GM12878 (cell line): Measurements from ENCODE around the gene UFL1. TPM values are rescaled to one million over a fixed set of nuclear protein-coding genes. Genes with fewer than 3 reads are reported as not detected.
A peak's percentile ranks its signal among the peaks of the same experiment; 100 is the strongest.

Experiments
- CHD1 ChIP-seq: IDR thresholded peaks from 2 replicates; pipeline ENCODE4 v1.6.1; 2012; ENCODE audit warnings: low read depth, low read length, improper control_type of control experiment
- CREM ChIP-seq: IDR thresholded peaks from 2 replicates; pipeline ENCODE4 v1.6.1; 2014; ENCODE audit warnings: antibody characterized with exemption, low read depth
- DPF2 ChIP-seq: fragments of 450-650 bp; IDR thresholded peaks from 2 replicates; pipeline ENCODE4 v1.6.1; 2017; ENCODE audit warnings: mild to moderate bottlenecking
- FOXK2 ChIP-seq: fragments of 450-650 bp; IDR thresholded peaks from 2 replicates; pipeline ENCODE4 v1.6.1; 2017; ENCODE audit warnings: mild to moderate bottlenecking, moderate library complexity
- GABPA ChIP-seq: IDR thresholded peaks from 2 replicates; pipeline ENCODE4 v1.6.1; 2014; ENCODE audit warnings: antibody characterized with exemption, low read depth, mild to moderate bottlenecking, inconsistent platforms
- HDGF ChIP-seq: fragments of 450-650 bp; IDR thresholded peaks from 2 replicates; pipeline ENCODE4 v1.6.1; 2016; ENCODE audit warnings: antibody characterized with exemption
- MEF2B ChIP-seq: fragments of 450-650 bp; IDR thresholded peaks from 2 replicates; pipeline ENCODE4 v1.6.1; 2018; ENCODE audit warnings: mild to moderate bottlenecking, moderate library complexity; ENCODE audit not compliant: partially characterized antibody, poor library complexity, severe bottlenecking
- MTA2 ChIP-seq: fragments of 450-650 bp; IDR thresholded peaks from 2 replicates; pipeline ENCODE4 v1.6.1; 2016; ENCODE audit warnings: low read depth, mild to moderate bottlenecking, moderate library complexity
- MYB ChIP-seq: fragments of 150-350 bp; IDR thresholded peaks from 2 replicates; pipeline ENCODE4 v1.6.1; 2014; ENCODE audit warnings: mild to moderate bottlenecking, low read depth, low read length, borderline replicate concordance
- NR2C1 ChIP-seq: fragments of 450-650 bp; IDR thresholded peaks from 2 replicates; pipeline ENCODE4 v1.6.1; 2017; ENCODE audit warnings: antibody characterized with exemption, mild to moderate bottlenecking, moderate library complexity
- POU2F2 ChIP-seq: IDR thresholded peaks from 3 replicates; pipeline ENCODE4 v1.6.1; 2011; ENCODE audit warnings: low read depth, mild to moderate bottlenecking, low read length, borderline replicate concordance
- SIX5 ChIP-seq: IDR thresholded peaks from 2 replicates; pipeline ENCODE4 v1.6.1; 2011; ENCODE audit warnings: mild to moderate bottlenecking, low read depth, low read length, moderate library complexity; ENCODE audit not compliant: severe bottlenecking
- SREBF2 ChIP-seq: IDR thresholded peaks from 2 replicates; pipeline ENCODE4 v1.6.1; 2012; ENCODE audit warnings: mild to moderate bottlenecking, low read length
- STAT1 ChIP-seq: fragments of 450-650 bp; conservative IDR thresholded peaks from 2 replicates; pipeline ENCODE4 v1.6.1; 2014; ENCODE audit warnings: antibody characterized with exemption, mild to moderate bottlenecking
- TCF3 ChIP-seq: IDR thresholded peaks from 2 replicates; pipeline ENCODE4 v1.6.1; 2012; ENCODE audit warnings: low read depth, mild to moderate bottlenecking, low read length, borderline replicate concordance; ENCODE audit not compliant: insufficient read depth
- ZBED1 ChIP-seq: IDR thresholded peaks from 2 replicates; pipeline ENCODE4 v1.6.1; 2016; ENCODE audit warnings: borderline replicate concordance
- ZBTB40 ChIP-seq: fragments of 450-650 bp; IDR thresholded peaks from 2 replicates; pipeline ENCODE4 v1.6.1; 2016; ENCODE audit warnings: mild to moderate bottlenecking, moderate library complexity, borderline replicate concordance
- ZNF207 ChIP-seq: fragments of 450-650 bp; IDR thresholded peaks from 2 replicates; pipeline ENCODE4 v1.6.1; 2014; ENCODE audit warnings: antibody characterized with exemption, mild to moderate bottlenecking, borderline replicate concordance
- ZNF592 ChIP-seq: fragments of 450-650 bp; IDR thresholded peaks from 2 replicates; pipeline ENCODE4 v1.6.1; 2017; ENCODE audit warnings: mild to moderate bottlenecking, moderate library complexity
- polyA plus RNA-seq, 11 experiments: library from polyadenylated mRNA; depleted of rRNA in 4 of 11; unstranded in 6 of 11; stranded (reverse) in 5 of 11; fragments of >200 nt; fragmentation: Nextera tagmentation in 4 of 11; fragmentation: Illumina TruSeq in 1 of 11; extraction: Ambion mirVana in 4 of 11; extraction: Trizol in 1 of 11; gene quantifications; 1 replicate in 1 of 11; 2 replicates in 10 of 11; pipeline versions ENCODE4 v1.2.1 to v1.2.3, GENCODE V29; 2011 to 2016; ENCODE audit warnings: inconsistent platforms in 2 of 11, missing spikeins in 2 of 11, low read depth in 1 of 11
- total RNA-seq, 4 experiments: library from RNA; depleted of rRNA in 3 of 4; stranded (reverse); fragments of >200 nt in 3 of 4; fragmentation: Illumina TruSeq in 1 of 4; extraction: Trizol in 1 of 4; gene quantifications; 2 replicates each; pipeline versions ENCODE4 v1.2.1 to v1.2.3, GENCODE V29; 2013 to 2021
- TF ChIP-seq, protein P1 (sequence below): fragments of 450-650 bp; IDR thresholded peaks from 2 replicates; pipeline ENCODE4 v1.6.1; 2014; ENCODE audit warnings: mild to moderate bottlenecking

UFL1 gene
- total and polyA plus RNA-seq, 10 of the 15 experiments (the other 5 are each of a cell fraction or from before 2014, with no cell fraction given): 13.8 to 29.3 (median 24.4) TPM

GRCh38 chr6:96521644-96522464 lies at the start of gene UFL1 (continued):
- TF ChIP-seq DPF2 (peak; percentile 87; the same call in 1 of the 2 replicates), TCF3 (peak; percentile 53; the same call in 1 of the 2 replicates), HDGF (peak; percentile 89), GABPA (peak; percentile 49; the same call in 1 of the 2 replicates), POU2F2 (peak; percentile 88; the same call in 2 of the 3 replicates), ZBTB40 (no peak; the same call in 1 of the 2 replicates), MEF2B (peak; percentile 39), SIX5 (no peak), MTA2 (no peak; the same call in 1 of the 2 replicates), ZNF592 (no peak), ZBED1 (no peak; the same call in 1 of the 2 replicates), CHD1 (no peak), STAT1 (no peak), ZNF207 (no peak; the same call in 1 of the 2 replicates), NR2C1 (no peak), FOXK2 (no peak), MYB (no peak), SREBF2 (no peak), CREM (peak; percentile 93)
- TF ChIP-seq, protein P1, sequence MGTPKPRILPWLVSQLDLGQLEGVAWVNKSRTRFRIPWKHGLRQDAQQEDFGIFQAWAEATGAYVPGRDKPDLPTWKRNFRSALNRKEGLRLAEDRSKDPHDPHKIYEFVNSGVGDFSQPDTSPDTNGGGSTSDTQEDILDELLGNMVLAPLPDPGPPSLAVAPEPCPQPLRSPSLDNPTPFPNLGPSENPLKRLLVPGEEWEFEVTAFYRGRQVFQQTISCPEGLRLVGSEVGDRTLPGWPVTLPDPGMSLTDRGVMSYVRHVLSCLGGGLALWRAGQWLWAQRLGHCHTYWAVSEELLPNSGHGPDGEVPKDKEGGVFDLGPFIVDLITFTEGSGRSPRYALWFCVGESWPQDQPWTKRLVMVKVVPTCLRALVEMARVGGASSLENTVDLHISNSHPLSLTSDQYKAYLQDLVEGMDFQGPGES: no peak
